LNCaP clone FGC (cell line): Measurements from ENCODE around the gene TFCP2.

Experiments used
- DNase-seq: peaks from one replicate; pipeline ENCODE4 v3.0.0-alpha.2; 2011; ENCODE audit warnings: low read depth
- H3K4me3 ChIP-seq: 2 replicates; pipeline ENCODE4 v1.5.1; 2011; ENCODE audit warnings: mild to moderate bottlenecking, low read depth, low read length, control low read depth
- CTCF ChIP-seq: IDR thresholded peaks from 2 replicates; pipeline ENCODE4 v1.5.1; 2012; ENCODE audit warnings: mild to moderate bottlenecking; ENCODE audit not compliant: control insufficient read depth, insufficient read depth; ENCODE audit errors: extremely low read depth

The TFCP2 gene

GRCh38 chr12:51217133-51217967 is 44.4 kb upstream of the TFCP2 start:
- no peak overlapping the region for H3K4me3 ChIP-seq
- no peak for DNase-seq
- no peak for TF ChIP-seq CTCF

- DNase-seq: no peak
- no peak for TF ChIP-seq CTCF
- H3K4me3 ChIP-seq: no peak overlapping the region
Measured at GRCh38 chr12:51216642-51217041, 43.7 kb upstream of the TFCP2 start.

- DNase-seq: no peak
- TF ChIP-seq CTCF: no peak
- no peak overlapping the region for H3K4me3 ChIP-seq
Measured at GRCh38 chr12:51214895-51215294, 42.0 kb upstream of the TFCP2 start.

- no peak for DNase-seq
- no peak for TF ChIP-seq CTCF
- no peak overlapping the region for H3K4me3 ChIP-seq
Measured at GRCh38 chr12:51210690-51211395, 37.9 kb upstream of the TFCP2 start.

- TF ChIP-seq CTCF: no peak
- H3K4me3 ChIP-seq: no peak overlapping the region
- no peak for DNase-seq
Measured at GRCh38 chr12:51209259-51209658, 36.3 kb upstream of the TFCP2 start.

- H3K4me3 ChIP-seq: no peak overlapping the region
- no peak for TF ChIP-seq CTCF
- no peak for DNase-seq
Measured at GRCh38 chr12:51208016-51208660, 35.2 kb upstream of the TFCP2 start.
